ENCODE results near the gene HBQ1.

DNA sequence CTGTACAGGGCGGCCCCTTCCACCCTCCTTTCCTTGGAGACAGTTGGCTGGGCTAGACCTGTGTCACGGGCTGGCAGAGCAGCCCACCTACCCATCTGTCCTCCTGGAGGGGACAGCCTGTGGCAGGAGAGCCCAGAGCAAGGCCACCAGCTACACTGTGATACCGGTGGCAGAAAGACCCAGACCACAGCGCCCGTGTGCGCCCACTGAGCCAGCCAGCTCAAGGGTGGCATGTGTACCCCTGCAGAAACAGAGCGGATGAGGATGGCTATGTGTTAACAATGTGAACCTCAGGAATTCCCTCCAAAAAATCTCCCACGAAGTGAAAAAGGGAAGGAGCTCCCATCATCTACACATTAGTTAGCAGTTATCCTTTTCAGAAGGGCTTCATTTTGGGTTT, 7.1 kb downstream of the HBQ1 start:
- TF ChIP-seq, protein P1, sequence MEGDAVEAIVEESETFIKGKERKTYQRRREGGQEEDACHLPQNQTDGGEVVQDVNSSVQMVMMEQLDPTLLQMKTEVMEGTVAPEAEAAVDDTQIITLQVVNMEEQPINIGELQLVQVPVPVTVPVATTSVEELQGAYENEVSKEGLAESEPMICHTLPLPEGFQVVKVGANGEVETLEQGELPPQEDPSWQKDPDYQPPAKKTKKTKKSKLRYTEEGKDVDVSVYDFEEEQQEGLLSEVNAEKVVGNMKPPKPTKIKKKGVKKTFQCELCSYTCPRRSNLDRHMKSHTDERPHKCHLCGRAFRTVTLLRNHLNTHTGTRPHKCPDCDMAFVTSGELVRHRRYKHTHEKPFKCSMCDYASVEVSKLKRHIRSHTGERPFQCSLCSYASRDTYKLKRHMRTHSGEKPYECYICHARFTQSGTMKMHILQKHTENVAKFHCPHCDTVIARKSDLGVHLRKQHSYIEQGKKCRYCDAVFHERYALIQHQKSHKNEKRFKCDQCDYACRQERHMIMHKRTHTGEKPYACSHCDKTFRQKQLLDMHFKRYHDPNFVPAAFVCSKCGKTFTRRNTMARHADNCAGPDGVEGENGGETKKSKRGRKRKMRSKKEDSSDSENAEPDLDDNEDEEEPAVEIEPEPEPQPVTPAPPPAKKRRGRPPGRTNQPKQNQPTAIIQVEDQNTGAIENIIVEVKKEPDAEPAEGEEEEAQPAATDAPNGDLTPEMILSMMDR (IDR thresholded peaks at IDR 0.05) = no peak
- TF ChIP-seq EP300 (IDR thresholded peaks at IDR 0.05) (no peak), POLR2AphosphoS5 (IDR thresholded peaks at IDR 0.05) (no peak), POLR2A (IDR thresholded peaks at IDR 0.05; ENCODE audit: low read depth) (no peak)

All from esophagus muscularis mucosa (tissue), 4 donors.